Muscle of leg (tissue), 11 donors: ENCODE results near the gene CARD10. TPM values are rescaled to one million over a fixed set of nuclear protein-coding genes. Genes with fewer than 3 reads are reported as not detected.

Experiments used
- DNase-seq: peaks from one replicate; pipeline ENCODE4 v3.0.0; 2013
- H3K27ac ChIP-seq: one replicate; pipeline ENCODE4 v1.5.1; 2013; ENCODE audit warnings: mild to moderate bottlenecking, low read length, control low read depth
- H3K27me3 ChIP-seq: one replicate; pipeline ENCODE4 v1.6.1; 2013; ENCODE audit warnings: low read length; ENCODE audit not compliant: control insufficient read depth, insufficient read depth
- H3K36me3 ChIP-seq: one replicate; pipeline ENCODE4 v1.6.1; 2013; ENCODE audit warnings: low read length; ENCODE audit not compliant: control insufficient read depth, insufficient read depth
- H3K4me1 ChIP-seq: one replicate; pipeline ENCODE4 v1.6.1; 2013; ENCODE audit warnings: low read length; ENCODE audit not compliant: control insufficient read depth, insufficient read depth
- H3K4me3 ChIP-seq: one replicate; pipeline ENCODE4 v1.5.1; 2013; ENCODE audit warnings: low read length, control low read depth
- H3K9me3 ChIP-seq: replicated peaks from 2 replicates; pipeline ENCODE4 v1.6.1; 2013; ENCODE audit warnings: low read depth, low read length; ENCODE audit not compliant: control insufficient read depth
- WGBS: methylation state at CpG from one replicate; pipeline ENCODE4 v1.1.5; 2013; ENCODE audit warnings: missing lambda C conversion rate; ENCODE audit not compliant: insufficient coverage; 5-methylcytosine and 5-hydroxymethylcytosine counted together
- polyA plus RNA-seq, 8 donors: library from polyadenylated mRNA; unstranded; fragments of 120-200 nt; gene quantifications; one replicate each; pipeline versions ENCODE4 v1.2.1 to v1.2.3, GENCODE V29; 2013; ENCODE audit warnings: inconsistent platforms in 1 of 8, low replicate concordance in 1 of 8; ENCODE audit not compliant: insufficient read length in 8 of 8, insufficient read depth in 1 of 8
- total RNA-seq: library from RNA; stranded (reverse); fragments of 120-200 nt; gene quantifications from one replicate; pipeline ENCODE4 v1.2.4, GENCODE V29; 2013

Gene CARD10
- total and polyA plus RNA-seq, 9 donors = 7.8 to 19.3 (median 13.3) TPM

GRCh38 chr22:37440875-37441274 lies 78.3 kb downstream of the CARD10 start:
- Histone ChIP-seq H3K4me1 (peaks cover 3% of the 10 kb centered on the region), H3K4me3 (no peak overlapping the region), H3K9me3 (peaks cover 4% of the 10 kb centered on the region), H3K27ac (no peak overlapping the region), H3K27me3 (peaks cover 11% of the 10 kb centered on the region), H3K36me3 (no peaks in the 10 kb centered on the region)
- no peak for DNase-seq
- 74% methylated on average over 4 of the region's 4 CpGs for WGBS

Other genes with a start within 250 kb of the CARD10 start
- gene CYTH4, start 236.9 kb downstream of the CARD10 start, total RNA-seq = 6.5 TPM
- gene CYTH4, start 236.9 kb downstream of the CARD10 start, polyA plus RNA-seq = 1 to 10 TPM; 4.6 to 9.6 (median 5.7) TPM
- 0.35 TPM for gene ELFN2, start 91.9 kb downstream of the CARD10 start, total RNA-seq
- gene ELFN2, start 91.9 kb downstream of the CARD10 start, polyA plus RNA-seq = 1 to 10 TPM in 5 of 8 donors, under 1 TPM in 3; 0.67 to 2.2 (median 1.3) TPM
- 5.2 TPM for gene MFNG, start 33.0 kb downstream of the CARD10 start, total RNA-seq
- 1 to 10 TPM; 5.0 to 10.0 (median 6.2) TPM for gene MFNG, start 33.0 kb downstream of the CARD10 start, polyA plus RNA-seq
- gene CDC42EP1, start 41.1 kb upstream of the CARD10 start, total RNA-seq = 14.9 TPM
- gene CDC42EP1, start 41.1 kb upstream of the CARD10 start, polyA plus RNA-seq = 10 to 100 TPM; 40.3 to 53.9 (median 50.5) TPM
- 0.22 TPM for gene LGALS2, start 60.7 kb upstream of the CARD10 start, total RNA-seq
- 1 to 10 TPM in 2 of 8 donors, under 1 TPM in 6; 0.33 to 7.7 (median 0.54) TPM for gene LGALS2, start 60.7 kb upstream of the CARD10 start, polyA plus RNA-seq
- gene GGA1, start 89.4 kb upstream of the CARD10 start, total RNA-seq = 29.5 TPM
- gene GGA1, start 89.4 kb upstream of the CARD10 start, polyA plus RNA-seq = 10 to 100 TPM; 27.4 to 46.8 (median 37.6) TPM
- 5.2 TPM for gene SH3BP1, start 120.3 kb upstream of the CARD10 start, total RNA-seq
- gene SH3BP1, start 120.3 kb upstream of the CARD10 start, polyA plus RNA-seq = 10 to 100 TPM in 4 of 8 donors, 1 to 10 TPM in 4; 6.7 to 13.7 (median 9.4) TPM
- gene PDXP, start 139.3 kb upstream of the CARD10 start, total RNA-seq = 10.8 TPM
- gene PDXP, start 139.3 kb upstream of the CARD10 start, polyA plus RNA-seq = 10 to 100 TPM; 12.5 to 17.8 (median 15.4) TPM
- gene LGALS1, start 156.2 kb upstream of the CARD10 start, total RNA-seq = 2,864 TPM
- 1,000 to 10,000 TPM; 1,526 to 2,219 (median 2,039) TPM for gene LGALS1, start 156.2 kb upstream of the CARD10 start, polyA plus RNA-seq
- gene NOL12, start 166.9 kb upstream of the CARD10 start, total RNA-seq = 16.2 TPM
- gene NOL12, start 166.9 kb upstream of the CARD10 start, polyA plus RNA-seq = 10 to 100 TPM; 15.8 to 18.5 (median 17.8) TPM
- 36.4 TPM for gene TRIOBP, start 177.6 kb upstream of the CARD10 start, total RNA-seq
- gene TRIOBP, start 177.6 kb upstream of the CARD10 start, polyA plus RNA-seq = 10 to 100 TPM; 39.5 to 61.5 (median 53.4) TPM